Neural cell (in vitro differentiated cells): ENCODE measurements around the gene GAS7. TPM values are rescaled to one million over a fixed set of nuclear protein-coding genes. Genes with fewer than 3 reads are reported as not detected.

Experiments used
- H2AFZ ChIP-seq: fragments of 200-600, 300-800 bp; sonication (generic), shearing (Covaris generic); 2 replicates; pipeline ENCODE4 v1.6.0; 2014; ENCODE audit warnings: low read depth, mild to moderate bottlenecking, antibody characterized with exemption, low read length, moderate library complexity
- H3F3A ChIP-seq: fragments of 200-600 bp; shearing (Covaris generic); 2 replicates; pipeline ENCODE4 v1.6.1; 2016; ENCODE audit warnings: mild to moderate bottlenecking, moderate library complexity, mixed read lengths, antibody characterized with exemption, low read length; ENCODE audit not compliant: insufficient read depth, poor library complexity, severe bottlenecking
- H3K27ac ChIP-seq: fragments of 200-600, 300-800 bp; sonication (generic), shearing (Covaris generic); 2 replicates; pipeline ENCODE4 v1.5.1; 2014; ENCODE audit warnings: mild to moderate bottlenecking, low read length, moderate library complexity
- H3K27me3 ChIP-seq: fragments of 300-800, 200-600 bp; sonication (generic), shearing (Covaris generic); 2 replicates; pipeline ENCODE4 v1.6.0; 2014; ENCODE audit warnings: mild to moderate bottlenecking, low read depth, low read length, moderate library complexity; ENCODE audit not compliant: insufficient read depth
- H3K36me3 ChIP-seq: fragments of 300-800, 200-600 bp; sonication (generic), shearing (Covaris generic); 2 replicates; pipeline ENCODE4 v1.5.1; 2014; ENCODE audit warnings: mild to moderate bottlenecking, antibody characterized with exemption, low read length, moderate library complexity; ENCODE audit not compliant: insufficient read depth
- H3K4me2 ChIP-seq: fragments of 300-800, 200-600 bp; sonication (generic), shearing (Covaris generic); 2 replicates; pipeline ENCODE4 v1.6.0; 2014; ENCODE audit warnings: mild to moderate bottlenecking, low read length
- H3K4me3 ChIP-seq: fragments of 300-800, 200-600 bp; sonication (generic), shearing (Covaris generic); 2 replicates; pipeline ENCODE4 v1.5.1; 2014; ENCODE audit warnings: mild to moderate bottlenecking, low read length, moderate library complexity
- H3K79me2 ChIP-seq: fragments of 200-600 bp; shearing (Covaris generic); replicated peaks from 2 replicates; pipeline ENCODE4 v1.6.0; 2014; ENCODE audit warnings: mild to moderate bottlenecking, low read length, moderate library complexity; ENCODE audit not compliant: insufficient read depth
- H3K9ac ChIP-seq: fragments of 300-800, 200-600 bp; sonication (generic), shearing (Covaris generic); 2 replicates; pipeline ENCODE4 v1.6.1; 2016; ENCODE audit warnings: mild to moderate bottlenecking, low read length, mixed read lengths
- H3K9me2 ChIP-seq: fragments of 200-600 bp; shearing (Covaris generic); 2 replicates; pipeline ENCODE4 v1.6.1; 2016; ENCODE audit warnings: mild to moderate bottlenecking, low read length, mixed read lengths; ENCODE audit not compliant: insufficient read depth
- H3K9me3 ChIP-seq: fragments of 200-600, 300-800 bp; sonication (generic), shearing (Covaris generic); 2 replicates; pipeline ENCODE4 v1.6.1; 2016; ENCODE audit warnings: mild to moderate bottlenecking, mixed run types, low read length, moderate library complexity, mixed read lengths
- H4K20me1 ChIP-seq: fragments of 200-600 bp; shearing (Covaris generic); 2 replicates; pipeline ENCODE4 v1.6.1; 2016; ENCODE audit warnings: mild to moderate bottlenecking, mixed run types; ENCODE audit not compliant: insufficient read depth
- CTCF ChIP-seq: fragments of 450-650 bp; IDR thresholded peaks from 2 replicates; pipeline ENCODE4 v1.5.1; 2014; ENCODE audit warnings: antibody characterized with exemption, mild to moderate bottlenecking, moderate library complexity; ENCODE audit not compliant: poor library complexity, severe bottlenecking
- EP300 ChIP-seq: fragments of 450-650 bp; conservative IDR thresholded peaks from 2 replicates; pipeline ENCODE4 v1.6.1; 2014; ENCODE audit warnings: antibody characterized with exemption, mild to moderate bottlenecking, moderate library complexity; ENCODE audit not compliant: poor library complexity, severe bottlenecking
- EZH2 ChIP-seq: fragments of 200-600, 300-800 bp; shearing (Covaris generic), sonication (generic); IDR thresholded peaks from 2 replicates; pipeline ENCODE4 v1.6.1; 2014; ENCODE audit warnings: antibody characterized with exemption, low read length, borderline replicate concordance, mild to moderate bottlenecking; ENCODE audit not compliant: insufficient read depth, poor library complexity, severe bottlenecking
- MXI1 ChIP-seq: fragments of 450-650 bp; conservative IDR thresholded peaks from 2 replicates; pipeline ENCODE4 v1.6.1; 2014; ENCODE audit warnings: antibody characterized with exemption, mild to moderate bottlenecking; ENCODE audit not compliant: poor library complexity, severe bottlenecking
- POLR2AphosphoS5 ChIP-seq: IDR thresholded peaks from 2 replicates; pipeline ENCODE4 v1.6.1; 2012
- RAD21 ChIP-seq: fragments of 450-650 bp; conservative IDR thresholded peaks from 2 replicates; pipeline ENCODE4 v1.6.1; 2014; ENCODE audit warnings: antibody characterized with exemption, mild to moderate bottlenecking, moderate library complexity
- REST ChIP-seq: IDR thresholded peaks from 2 replicates; pipeline ENCODE4 v1.6.1; 2012; ENCODE audit warnings: borderline replicate concordance
- SMC3 ChIP-seq: fragments of 450-650 bp; conservative IDR thresholded peaks from 2 replicates; pipeline ENCODE4 v1.6.1; 2014; ENCODE audit warnings: antibody characterized with exemption, mild to moderate bottlenecking, moderate library complexity; ENCODE audit not compliant: poor library complexity
- TAF1 ChIP-seq: IDR thresholded peaks from 2 replicates; pipeline ENCODE4 v1.6.1; 2012; ENCODE audit warnings: low read depth
- polyA plus RNA-seq: library from polyadenylated mRNA; depleted of rRNA; stranded (reverse); fragments of >200 nt; gene quantifications from 2 replicates; pipeline ENCODE4 v1.2.3, GENCODE V29; 2014

The GAS7 gene
- polyA plus RNA-seq, 1 donor from 2014 or later = 23.6 TPM

- Histone ChIP-seq H4K20me1 (no peaks in the 10 kb centered on the region), H2AFZ (no peak overlapping the region), H3K9ac (no peak overlapping the region), H3K36me3 (no peaks in the 10 kb centered on the region), H3K9me2 (no peaks in the 10 kb centered on the region), H3K4me2 (no peak overlapping the region), H3K4me3 (no peak overlapping the region), H3K9me3 (no peaks in the 10 kb centered on the region), H3F3A (no peaks in the 10 kb centered on the region), H3K27ac (no peak overlapping the region), H3K27me3 (no peaks in the 10 kb centered on the region), H3K79me2 (no peaks in the 10 kb centered on the region)
- TF ChIP-seq REST (no peak), EZH2 (no peak), RAD21 (no peak), TAF1 (no peak), MXI1 (no peak), CTCF (no peak), SMC3 (no peak), POLR2AphosphoS5 (no peak), EP300 (no peak)
These were observed 167.3 kb downstream of the GAS7 start for GRCh38 chr17:10031127-10031526.

- Histone ChIP-seq H3K9me3 (no peaks in the 10 kb centered on the region), H3K27ac (no peak overlapping the region), H3K36me3 (no peaks in the 10 kb centered on the region), H3K4me2 (no peak overlapping the region), H3F3A (no peaks in the 10 kb centered on the region), H3K79me2 (no peaks in the 10 kb centered on the region), H3K4me3 (no peak overlapping the region), H4K20me1 (no peaks in the 10 kb centered on the region), H3K27me3 (no peaks in the 10 kb centered on the region), H3K9ac (no peak overlapping the region), H3K9me2 (no peaks in the 10 kb centered on the region), H2AFZ (no peak overlapping the region)
- TF ChIP-seq REST (no peak), CTCF (no peak), POLR2AphosphoS5 (no peak), EZH2 (no peak), RAD21 (no peak), EP300 (no peak), TAF1 (no peak)
These were observed 169.3 kb downstream of the GAS7 start for GRCh38 chr17:10029129-10029528.
